Measurements from ENCODE around the gene STAP2.

The STAP2 gene

DNA sequence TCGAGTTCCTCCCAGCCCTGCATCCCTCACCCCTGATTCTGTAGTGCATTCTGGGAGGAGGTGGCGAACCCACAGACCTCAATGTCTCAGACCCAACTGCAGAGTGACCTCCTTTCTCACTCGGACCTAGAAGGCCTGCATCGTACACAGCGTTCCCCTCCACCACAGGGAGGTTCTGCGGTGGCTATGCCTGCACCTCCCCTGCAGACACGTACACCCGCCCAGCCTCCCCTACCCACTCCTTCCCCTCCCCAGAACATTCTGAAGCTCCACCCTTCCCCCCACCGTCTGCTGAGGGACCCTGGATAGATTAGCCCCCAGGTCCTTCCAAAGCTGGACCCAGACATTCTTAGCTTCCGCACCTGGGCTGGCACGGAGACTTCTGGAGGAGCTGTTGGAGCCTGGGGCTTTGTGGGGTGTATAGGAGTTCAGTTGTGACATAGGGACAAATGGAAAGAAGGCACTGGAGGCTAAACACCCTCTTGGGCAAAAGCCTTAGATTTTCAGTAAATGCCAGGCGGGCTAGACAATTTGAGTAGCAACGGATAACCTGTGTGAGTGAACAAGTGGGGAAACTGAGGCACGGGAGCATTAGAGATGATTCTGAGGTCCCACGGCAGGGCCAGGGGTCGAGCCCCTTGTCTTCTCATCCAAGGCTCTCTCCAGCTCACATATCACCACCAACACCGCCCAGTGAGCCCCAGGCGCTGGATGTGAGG lies 34.6 kb downstream of the STAP2 start:
- H3K27me3 ChIP-seq (ENCODE audit: control insufficient read depth, insufficient read depth, low read length), result no peaks in the 10 kb centered on the region
- peaks cover 15% of the 10 kb centered on the region for H3K36me3 ChIP-seq (ENCODE audit: control insufficient read depth, insufficient read depth, low read length)
- H3K4me1 ChIP-seq (ENCODE audit: control insufficient read depth, insufficient read depth, low read length), result peaks cover 5% of the 10 kb centered on the region; the same call in 1 of the 2 replicates
- no peak overlapping the region for H3K27ac ChIP-seq (ENCODE audit: low read depth, low read length)
- peak overlapping the region; percentile 54; the same call in 1 of the 2 replicates for H3K4me3 ChIP-seq (ENCODE audit: low read depth, low read length)
- no peak overlapping the region for H3K9ac ChIP-seq (ENCODE audit: low read depth, low read length)
- no peaks in the 10 kb centered on the region for H3K9me3 ChIP-seq (ENCODE audit: control insufficient read depth, insufficient read depth, low read length)

DNA sequence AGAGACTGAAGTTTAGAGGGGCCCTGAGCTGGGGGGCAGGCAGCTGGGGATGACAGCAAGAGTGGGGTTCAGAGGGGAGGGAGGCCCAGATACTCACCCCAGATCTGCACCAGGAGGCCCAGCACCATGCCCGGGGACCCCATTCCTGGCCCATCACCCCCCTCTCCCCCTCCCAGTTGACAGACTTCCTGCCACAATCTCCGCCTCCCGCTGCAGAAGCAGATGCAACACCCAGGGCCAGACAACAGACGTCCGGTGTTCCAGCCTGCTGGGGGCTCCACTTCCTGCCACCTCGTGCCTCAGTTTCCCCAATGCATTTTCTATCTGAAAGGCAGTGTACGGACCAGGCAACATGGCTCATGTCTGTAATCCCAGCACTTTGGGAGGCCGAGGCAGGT lies 36.4 kb downstream of the STAP2 start, which contains the start of gene TMIGD2:
TSS of gene TMIGD2 (minus strand) at position 147 of the 398 bp plus-strand sequence. CDS start at position 143, 4 bp downstream.
- H3K9ac ChIP-seq (ENCODE audit: low read depth, low read length), result no peak within 1 kb of the TSS
- H3K36me3 ChIP-seq (ENCODE audit: control insufficient read depth, insufficient read depth, low read length), result peaks cover 9% of the 10 kb centered on the region
- H3K4me1 ChIP-seq (ENCODE audit: control insufficient read depth, insufficient read depth, low read length), result peaks cover 5% of the 10 kb centered on the region; the same call in 1 of the 2 replicates
- no peak within 1 kb of the TSS for H3K4me3 ChIP-seq (ENCODE audit: low read depth, low read length)
- H3K27me3 ChIP-seq (ENCODE audit: control insufficient read depth, insufficient read depth, low read length), result no peaks in the 10 kb centered on the region
- H3K27ac ChIP-seq (ENCODE audit: low read depth, low read length), result peak within 1 kb of the TSS; percentile 22
- no peaks in the 10 kb centered on the region for H3K9me3 ChIP-seq (ENCODE audit: control insufficient read depth, insufficient read depth, low read length)

DNA sequence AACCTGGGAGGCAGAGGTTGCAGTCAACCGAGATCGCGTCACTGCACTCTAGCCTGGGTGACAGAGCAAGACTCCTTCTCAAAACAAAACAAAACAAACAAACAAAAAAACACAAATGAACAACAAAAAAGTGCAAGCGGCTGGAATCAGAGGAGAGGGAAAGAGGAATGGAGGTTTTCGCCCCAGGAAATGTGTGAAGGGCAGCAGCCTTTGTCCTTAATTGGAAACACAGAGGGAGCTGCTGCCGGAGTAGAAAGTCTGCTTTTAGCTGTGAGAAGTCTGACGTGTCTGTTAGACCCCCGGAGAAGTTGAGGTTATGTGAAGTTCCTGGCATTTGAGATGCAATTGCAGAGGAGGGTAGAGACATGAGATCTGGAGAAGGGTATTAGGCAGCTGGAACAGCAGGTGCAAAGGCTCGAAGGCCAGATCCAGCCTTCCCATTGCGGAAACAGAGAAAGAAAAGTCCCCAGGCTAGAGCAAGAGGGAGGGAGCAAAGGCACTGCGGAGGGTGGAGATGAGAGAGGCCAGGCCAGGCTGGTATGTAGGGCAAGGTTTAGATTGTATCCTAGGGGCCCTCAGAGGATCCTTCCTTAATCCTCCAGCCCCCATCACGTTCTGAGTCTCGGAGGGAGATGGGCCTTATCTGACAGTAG lies 36.9 kb downstream of the STAP2 start:
- Histone ChIP-seq H3K36me3 (ENCODE audit: control insufficient read depth, insufficient read depth, low read length) (peaks cover 7% of the 10 kb centered on the region), H3K9me3 (ENCODE audit: control insufficient read depth, insufficient read depth, low read length) (no peaks in the 10 kb centered on the region), H3K9ac (ENCODE audit: low read depth, low read length) (no peak overlapping the region), H3K4me1 (ENCODE audit: control insufficient read depth, insufficient read depth, low read length) (peaks cover 5% of the 10 kb centered on the region; the same call in 1 of the 2 replicates), H3K27ac (ENCODE audit: low read depth, low read length) (peak overlapping the region; percentile 22), H3K4me3 (ENCODE audit: low read depth, low read length) (no peak overlapping the region), H3K27me3 (ENCODE audit: control insufficient read depth, insufficient read depth, low read length) (no peaks in the 10 kb centered on the region)

DNA sequence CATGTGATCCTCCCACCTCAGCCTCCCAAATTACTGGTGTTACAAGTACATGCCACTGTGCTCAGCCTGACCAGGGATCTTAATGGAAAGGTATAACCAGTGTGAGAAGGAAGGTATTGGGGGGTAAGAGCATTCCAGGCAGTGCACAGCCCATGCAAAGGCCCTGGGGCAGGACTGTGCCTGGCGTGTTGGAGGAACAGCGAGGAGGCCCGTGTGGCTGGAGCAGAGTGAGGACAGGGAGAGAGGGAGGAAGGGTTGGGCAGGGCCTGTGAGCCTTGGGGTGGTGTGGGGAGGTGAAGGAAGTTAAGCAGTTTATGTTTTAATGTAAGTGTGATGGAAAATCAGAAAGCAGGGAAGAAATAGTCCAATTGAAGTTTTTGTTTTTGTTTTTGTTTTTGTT lies 38.0 kb downstream of the STAP2 start:
- H3K36me3 ChIP-seq (ENCODE audit: control insufficient read depth, insufficient read depth, low read length), result no peaks in the 10 kb centered on the region
- no peak overlapping the region for H3K4me3 ChIP-seq (ENCODE audit: low read depth, low read length)
- H3K4me1 ChIP-seq (ENCODE audit: control insufficient read depth, insufficient read depth, low read length), result peaks cover 5% of the 10 kb centered on the region; the same call in 1 of the 2 replicates
- H3K9ac ChIP-seq (ENCODE audit: low read depth, low read length), result no peak overlapping the region
- no peaks in the 10 kb centered on the region for H3K27me3 ChIP-seq (ENCODE audit: control insufficient read depth, insufficient read depth, low read length)
- H3K9me3 ChIP-seq (ENCODE audit: control insufficient read depth, insufficient read depth, low read length), result no peaks in the 10 kb centered on the region
- no peak overlapping the region for H3K27ac ChIP-seq (ENCODE audit: low read depth, low read length)

DNA sequence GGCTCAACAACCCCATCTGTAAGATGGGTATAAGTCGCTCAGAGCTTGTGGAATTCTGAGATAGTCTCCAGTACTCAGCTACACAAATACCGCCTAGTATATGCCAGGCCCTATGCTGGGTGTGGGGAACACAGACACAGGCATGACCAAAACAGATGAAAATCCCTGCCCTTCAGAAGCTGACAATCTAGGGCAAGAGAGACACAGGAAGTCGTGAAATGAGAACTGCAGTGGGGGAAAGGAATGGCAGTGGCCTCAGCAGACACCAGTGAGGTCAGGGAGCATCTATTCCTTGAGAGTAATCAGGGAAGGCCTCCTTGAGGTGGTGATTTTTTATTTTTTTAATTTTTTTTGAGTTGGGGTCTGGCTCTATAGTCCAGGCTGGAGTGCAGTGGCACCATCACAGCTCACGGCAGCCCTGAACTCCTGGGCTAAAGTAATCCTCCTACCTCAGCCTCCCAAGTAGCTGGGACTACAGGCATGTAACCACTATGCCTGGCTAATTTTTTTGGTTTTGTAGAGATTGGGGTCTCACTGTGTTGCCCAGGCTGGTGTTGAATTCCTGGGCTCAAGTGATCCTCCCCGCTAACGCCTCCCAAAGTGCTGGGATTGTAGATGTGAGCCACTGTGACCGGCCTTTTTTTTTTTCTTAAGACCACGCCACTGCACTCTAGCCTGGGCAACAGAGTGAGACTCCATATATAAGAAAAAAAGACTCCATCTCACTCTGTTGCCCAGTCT lies 39.6 kb downstream of the STAP2 start:
- Histone ChIP-seq H3K4me3 (ENCODE audit: low read depth, low read length) (no peak overlapping the region), H3K9me3 (ENCODE audit: control insufficient read depth, insufficient read depth, low read length) (no peaks in the 10 kb centered on the region), H3K4me1 (ENCODE audit: control insufficient read depth, insufficient read depth, low read length) (peaks cover 1% of the 10 kb centered on the region; the same call in 1 of the 2 replicates), H3K27me3 (ENCODE audit: control insufficient read depth, insufficient read depth, low read length) (no peaks in the 10 kb centered on the region), H3K9ac (ENCODE audit: low read depth, low read length) (no peak overlapping the region), H3K36me3 (ENCODE audit: control insufficient read depth, insufficient read depth, low read length) (no peaks in the 10 kb centered on the region), H3K27ac (ENCODE audit: low read depth, low read length) (no peak overlapping the region)

DNA sequence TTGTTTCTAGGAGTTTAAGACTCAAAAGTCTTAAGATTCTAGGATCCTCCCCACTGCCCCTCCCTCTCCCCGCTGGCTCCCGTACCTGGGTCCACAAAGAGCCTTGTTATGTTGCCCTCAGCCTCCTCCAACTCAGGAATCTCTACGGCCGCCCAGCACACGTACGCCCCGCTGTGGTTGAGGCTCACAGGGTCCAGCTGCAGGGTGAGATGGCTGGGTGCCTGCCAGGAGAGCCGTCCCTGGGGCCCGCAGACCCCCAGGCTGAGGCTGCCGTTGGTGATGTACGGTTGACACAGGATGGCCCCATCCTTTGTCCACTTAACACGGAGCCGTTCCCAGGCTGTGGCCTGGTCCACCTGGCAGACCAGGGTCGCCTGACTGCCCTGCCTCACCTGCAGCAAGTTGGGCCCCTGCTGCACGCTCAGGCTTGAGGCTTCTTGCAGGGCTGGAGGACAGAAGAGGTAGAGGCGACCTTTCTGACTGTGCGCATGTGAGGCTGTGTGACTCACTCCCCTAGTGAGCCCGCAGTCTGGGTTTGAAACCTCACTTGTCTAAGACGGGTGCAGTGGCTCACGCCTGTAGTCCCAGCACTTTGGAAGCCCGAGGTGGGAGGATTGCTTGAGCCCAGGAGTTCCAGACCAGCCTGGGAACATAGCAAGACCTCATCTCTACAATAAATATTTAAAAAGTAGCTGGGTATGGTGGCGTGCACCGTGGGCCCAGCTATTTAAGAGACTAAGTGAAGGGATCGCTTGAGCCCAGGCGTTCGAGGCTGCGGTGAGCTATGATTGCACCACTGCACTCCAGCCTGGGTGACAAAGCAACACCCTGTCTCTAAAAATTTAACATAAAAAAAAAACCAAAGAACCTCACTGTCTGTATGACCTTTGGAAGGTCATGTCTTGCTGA lies 40.5 kb downstream of the STAP2 start:
- no peak overlapping the region for H3K9ac ChIP-seq (ENCODE audit: low read depth, low read length)
- H3K4me1 ChIP-seq (ENCODE audit: control insufficient read depth, insufficient read depth, low read length), result no peaks in the 10 kb centered on the region
- H3K36me3 ChIP-seq (ENCODE audit: control insufficient read depth, insufficient read depth, low read length), result no peaks in the 10 kb centered on the region
- no peaks in the 10 kb centered on the region for H3K27me3 ChIP-seq (ENCODE audit: control insufficient read depth, insufficient read depth, low read length)
- no peak overlapping the region for H3K4me3 ChIP-seq (ENCODE audit: low read depth, low read length)
- no peaks in the 10 kb centered on the region for H3K9me3 ChIP-seq (ENCODE audit: control insufficient read depth, insufficient read depth, low read length)
- H3K27ac ChIP-seq (ENCODE audit: low read depth, low read length), result no peak overlapping the region

DNA sequence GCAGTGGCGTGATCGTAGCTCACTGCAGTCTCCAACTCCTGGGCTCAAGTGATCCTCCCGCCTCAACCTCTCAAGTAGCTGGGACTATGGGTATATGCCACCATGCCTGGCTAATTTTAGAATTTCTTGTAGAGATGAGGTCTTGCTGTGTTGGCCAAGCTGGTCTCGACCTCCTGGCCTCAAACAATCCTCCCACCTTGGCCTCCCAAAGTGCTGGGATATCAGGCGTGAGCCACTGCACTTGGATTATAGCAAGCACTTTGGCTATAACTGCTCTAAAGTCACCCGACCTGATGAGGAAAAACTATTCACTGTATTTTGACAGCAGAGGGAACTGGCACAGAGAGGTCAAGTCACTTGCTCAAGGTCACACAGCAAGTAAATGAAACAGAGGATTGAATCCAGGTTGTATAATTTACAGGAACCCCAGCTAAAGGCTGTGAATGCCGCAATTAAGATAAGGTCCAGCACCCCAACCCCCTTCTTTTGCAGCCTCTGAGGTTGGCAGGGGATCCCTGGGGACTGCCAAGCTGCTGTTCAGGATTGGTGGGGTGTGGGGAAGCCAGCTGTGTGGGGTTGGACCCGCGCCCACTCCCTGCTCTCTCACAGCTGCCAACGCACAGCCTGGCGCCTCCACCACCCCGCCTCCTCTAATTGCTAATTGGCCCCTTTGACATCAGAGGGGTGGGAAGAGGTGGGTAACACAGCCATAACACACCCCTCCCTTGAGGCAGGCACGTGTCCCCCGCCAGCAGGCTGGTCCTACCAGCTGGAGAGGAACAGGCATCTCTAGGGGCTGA lies 42.5 kb downstream of the STAP2 start:
- no peaks in the 10 kb centered on the region for H3K36me3 ChIP-seq (ENCODE audit: control insufficient read depth, insufficient read depth, low read length)
- H3K4me1 ChIP-seq (ENCODE audit: control insufficient read depth, insufficient read depth, low read length), result no peaks in the 10 kb centered on the region
- no peaks in the 10 kb centered on the region for H3K9me3 ChIP-seq (ENCODE audit: control insufficient read depth, insufficient read depth, low read length)
- H3K27ac ChIP-seq (ENCODE audit: low read depth, low read length), result no peak overlapping the region
- no peak overlapping the region for H3K4me3 ChIP-seq (ENCODE audit: low read depth, low read length)
- no peak overlapping the region for H3K9ac ChIP-seq (ENCODE audit: low read depth, low read length)
- H3K27me3 ChIP-seq (ENCODE audit: control insufficient read depth, insufficient read depth, low read length), result no peaks in the 10 kb centered on the region

DNA sequence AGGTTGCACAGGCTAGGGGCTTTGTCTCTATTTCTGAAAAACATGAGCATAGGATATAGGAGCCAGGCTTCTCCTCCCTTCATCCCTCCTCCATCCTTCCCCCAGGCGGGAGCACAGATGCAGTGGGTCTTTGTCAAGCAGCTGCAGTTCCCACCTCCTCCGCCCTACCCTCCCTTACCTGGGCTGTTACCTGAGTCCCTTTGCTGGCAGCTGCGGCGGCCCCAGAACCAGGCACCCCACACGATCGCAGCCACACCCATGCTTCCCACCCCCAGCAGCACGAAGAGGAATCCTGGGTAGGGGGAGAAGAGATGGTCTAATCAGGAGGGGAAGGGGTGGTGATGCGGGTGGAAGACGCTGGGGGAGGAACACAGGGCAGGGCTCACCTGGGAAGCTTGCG lies 44.2 kb downstream of the STAP2 start:
- Histone ChIP-seq H3K9ac (ENCODE audit: low read depth, low read length) (no peak overlapping the region), H3K4me1 (ENCODE audit: control insufficient read depth, insufficient read depth, low read length) (no peaks in the 10 kb centered on the region), H3K4me3 (ENCODE audit: low read depth, low read length) (no peak overlapping the region), H3K9me3 (ENCODE audit: control insufficient read depth, insufficient read depth, low read length) (no peaks in the 10 kb centered on the region), H3K36me3 (ENCODE audit: control insufficient read depth, insufficient read depth, low read length) (no peaks in the 10 kb centered on the region), H3K27me3 (ENCODE audit: control insufficient read depth, insufficient read depth, low read length) (no peaks in the 10 kb centered on the region), H3K27ac (ENCODE audit: low read depth, low read length) (no peak overlapping the region)

DNA sequence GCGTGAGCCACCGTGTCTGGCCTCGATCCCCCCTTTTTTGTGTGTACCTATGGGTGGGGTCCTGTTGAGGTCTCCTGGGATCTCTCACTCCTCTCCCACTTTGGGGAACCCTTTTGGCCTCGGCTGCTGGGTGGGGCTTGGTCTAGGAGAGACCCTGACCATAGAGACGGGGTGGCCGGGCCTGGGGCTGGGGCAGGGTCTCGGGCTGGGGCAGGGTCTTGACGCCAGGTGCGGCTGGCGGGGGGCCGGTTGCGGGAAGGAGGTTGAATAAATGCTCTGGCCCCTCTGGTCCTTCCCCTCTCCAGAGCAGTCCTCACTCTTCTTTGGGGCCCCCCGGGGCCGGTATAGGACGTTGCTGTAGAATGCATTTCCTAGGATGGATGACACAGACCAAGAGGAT lies 46.1 kb downstream of the STAP2 start:
- H3K4me1 ChIP-seq (ENCODE audit: control insufficient read depth, insufficient read depth, low read length), result no peaks in the 10 kb centered on the region
- H3K27ac ChIP-seq (ENCODE audit: low read depth, low read length), result no peak overlapping the region
- no peaks in the 10 kb centered on the region for H3K27me3 ChIP-seq (ENCODE audit: control insufficient read depth, insufficient read depth, low read length)
- H3K9me3 ChIP-seq (ENCODE audit: control insufficient read depth, insufficient read depth, low read length), result no peaks in the 10 kb centered on the region
- H3K9ac ChIP-seq (ENCODE audit: low read depth, low read length), result no peak overlapping the region
- no peak overlapping the region for H3K4me3 ChIP-seq (ENCODE audit: low read depth, low read length)
- H3K36me3 ChIP-seq (ENCODE audit: control insufficient read depth, insufficient read depth, low read length), result no peaks in the 10 kb centered on the region

Data from HUES48 (cell line).